Dedifferentiated amniotic fluid mesenchymal stem cell (primary cell): ENCODE data around the gene PIP5K1C.
"Not testable (repeated sequence)": the region's sequence is repeated elsewhere in the genome, so short reads cannot be mapped to it uniquely, and the experiment has no call there.

Experiments used
- DNase-seq: peaks from one replicate; pipeline ENCODE4 v3.0.0-alpha.2; 2016; ENCODE audit errors: extremely low spot score

The PIP5K1C gene

DNA sequence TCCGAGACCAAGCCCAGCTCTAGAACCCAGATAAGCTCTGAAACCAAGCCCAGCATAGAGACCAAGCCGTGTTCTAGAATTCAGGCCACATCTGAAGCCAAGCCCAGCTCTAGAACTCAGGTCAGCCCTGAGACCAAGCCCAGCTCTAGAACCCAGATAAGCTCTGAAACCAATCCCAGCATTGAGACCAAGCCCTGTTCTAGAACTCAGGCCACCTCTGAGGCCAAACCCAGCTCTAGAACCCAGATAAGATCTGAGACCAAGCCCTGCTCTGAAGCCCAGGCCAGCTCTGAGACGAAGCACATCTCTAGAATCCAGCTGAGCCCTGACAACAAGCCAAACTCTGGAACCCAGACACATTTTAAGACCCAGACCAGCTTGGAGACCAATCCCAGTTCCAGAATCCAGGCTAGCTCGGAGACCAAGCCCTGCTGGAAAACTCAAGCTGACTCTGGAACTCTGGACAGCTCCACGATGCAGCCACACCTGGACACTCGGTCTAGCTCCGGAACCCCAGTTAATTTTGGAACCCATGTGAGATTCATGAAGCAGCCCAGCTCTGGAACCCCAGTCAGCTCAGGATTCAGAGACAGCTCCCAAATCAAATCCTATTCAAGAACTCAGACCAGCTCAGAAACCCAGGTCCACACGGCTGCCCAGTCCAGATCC lies 109.1 kb downstream of the PIP5K1C start:
- DNase-seq, result no peak

DNA sequence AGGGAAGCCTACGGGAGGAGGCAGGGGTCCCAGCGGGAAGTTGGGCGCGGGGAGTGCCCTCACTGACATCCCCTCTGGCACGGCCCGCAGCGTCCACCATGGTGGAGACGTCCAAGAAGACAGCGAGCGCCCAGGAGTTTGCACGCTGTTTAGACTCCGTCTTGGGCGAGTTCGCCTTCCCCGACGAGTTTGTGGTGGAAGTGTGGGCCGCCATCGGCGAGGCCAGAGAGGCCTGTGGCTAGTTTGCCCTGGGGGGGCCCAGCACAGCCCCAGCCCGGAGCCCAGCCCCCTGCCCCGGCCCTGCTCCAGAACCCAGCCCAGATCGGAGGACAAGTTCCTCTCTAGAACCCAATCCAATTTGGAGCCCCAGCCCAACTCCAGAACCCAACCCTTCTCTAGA lies 110.3 kb downstream of the PIP5K1C start:
- DNase-seq, result no peak

DNA sequence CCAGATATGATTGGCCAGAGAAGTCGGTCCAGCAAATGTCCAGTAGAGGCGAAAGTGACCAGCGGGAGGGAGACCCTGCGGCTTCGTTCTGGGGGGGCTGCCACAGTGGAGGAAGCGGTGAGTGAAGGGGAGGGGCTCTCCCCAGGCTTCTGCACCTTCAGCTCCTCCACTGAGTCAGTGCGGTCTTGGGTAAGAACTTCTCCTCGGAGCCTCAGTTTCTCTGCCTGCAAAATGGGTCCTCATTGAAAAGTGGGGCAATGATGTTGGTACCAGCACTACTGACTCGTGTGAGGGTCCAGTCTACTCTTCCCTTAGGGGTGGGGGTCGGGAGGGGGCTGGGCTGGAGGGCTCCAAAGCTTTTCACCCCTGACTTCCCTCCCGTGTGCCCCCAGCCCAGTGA lies 110.8 kb downstream of the PIP5K1C start:
- DNase-seq, result no peak

DNA sequence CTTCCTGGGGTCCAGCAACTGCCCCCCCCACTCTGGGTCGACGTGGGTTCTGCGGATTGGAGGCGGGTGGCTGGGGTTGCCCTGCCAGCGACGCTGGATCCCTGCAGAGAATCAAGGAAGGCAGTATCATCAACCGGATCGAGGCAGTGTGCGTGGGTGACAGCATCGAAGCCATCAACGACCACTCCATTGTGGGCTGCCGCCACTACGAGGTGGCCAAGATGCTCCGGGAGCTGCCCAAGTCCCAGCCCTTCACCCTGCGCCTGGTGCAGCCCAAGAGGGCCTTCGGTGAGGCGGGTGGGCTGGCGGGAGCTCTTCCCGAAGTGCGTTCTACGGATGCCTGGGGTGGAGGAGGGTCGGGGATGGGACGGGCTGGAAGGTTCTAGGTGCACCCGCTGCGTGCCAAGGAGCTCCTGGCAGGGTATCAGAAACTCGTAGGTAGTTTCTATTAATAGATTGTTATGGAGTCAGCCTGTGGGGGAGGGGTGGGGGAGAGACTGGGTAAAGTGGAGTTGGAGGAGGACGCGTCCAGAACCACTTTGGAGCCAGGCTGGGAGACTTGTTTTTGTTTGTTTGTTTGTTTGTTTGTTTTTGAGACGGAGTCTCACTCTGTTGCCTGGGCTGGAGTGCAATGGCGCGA lies 113.4 kb downstream of the PIP5K1C start:
- no peak for DNase-seq

DNA sequence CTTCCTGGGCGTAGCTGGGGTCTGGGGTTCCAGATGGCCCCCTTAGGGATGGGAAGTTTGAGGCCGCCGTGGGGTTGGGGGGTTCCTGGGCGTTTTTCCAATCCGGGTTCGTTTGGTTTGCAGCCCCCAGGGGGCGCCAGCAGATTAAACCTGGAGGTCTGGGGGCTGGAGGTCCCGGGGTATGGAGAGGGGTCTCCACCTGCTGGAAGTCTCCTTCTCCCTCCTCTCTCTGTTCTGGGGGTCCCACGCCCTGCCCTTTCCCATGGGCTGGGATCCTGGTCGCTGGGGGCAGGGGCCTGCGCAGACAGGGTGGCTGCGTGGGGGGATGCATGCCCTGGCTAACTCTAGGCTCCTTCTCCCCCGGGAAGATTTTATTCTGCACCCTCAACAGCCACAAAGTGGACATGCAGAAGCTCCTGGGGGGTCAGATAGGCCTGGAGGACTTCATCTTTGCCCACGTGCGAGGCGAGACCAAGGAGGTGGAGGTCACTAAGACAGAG lies 114.1 kb downstream of the PIP5K1C start:
- DNase-seq, result no peak

DNA sequence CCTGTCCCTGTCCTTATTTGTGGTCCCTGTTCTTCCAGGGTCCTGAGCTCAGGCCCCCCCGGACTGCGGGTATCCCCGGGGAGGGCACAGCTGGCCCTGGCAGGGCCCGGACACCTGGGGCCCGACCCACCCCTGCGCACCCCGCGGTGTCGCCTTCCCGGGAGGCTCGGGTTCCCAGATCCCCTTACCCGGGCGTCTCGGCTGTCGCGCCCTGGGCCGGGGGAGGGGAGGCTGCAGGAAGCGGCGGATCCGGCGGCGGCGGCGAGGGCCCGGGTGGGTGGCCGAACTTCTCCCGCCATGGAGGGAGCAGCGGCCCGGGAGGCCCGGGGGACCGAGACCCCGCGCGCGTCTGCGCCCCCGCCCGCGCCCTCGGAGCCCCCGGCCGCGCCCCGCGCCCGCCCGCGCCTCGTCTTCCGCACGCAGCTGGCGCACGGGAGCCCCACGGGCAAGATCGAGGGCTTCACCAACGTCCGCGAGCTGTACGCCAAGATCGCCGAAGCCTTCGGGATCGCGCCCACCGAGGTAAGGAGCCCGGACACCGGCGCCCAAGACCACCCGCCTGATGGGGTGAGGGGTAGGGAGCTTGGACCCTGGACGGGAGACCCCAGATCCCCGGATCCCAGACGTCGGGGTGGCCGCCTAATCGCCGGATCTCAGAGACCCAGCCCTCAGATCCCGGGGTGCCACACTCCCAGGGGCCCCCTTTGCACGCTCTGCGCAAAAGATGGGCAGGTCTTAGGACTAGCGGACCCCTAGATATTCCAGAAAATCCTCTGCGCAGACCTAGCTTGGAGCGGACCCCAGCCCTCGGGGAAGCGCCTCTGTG lies 114.8 kb downstream of the PIP5K1C start, which contains the start of gene GIPC3:
GIPC3 (plus strand) TSS at position 178 of the 826 bp plus-strand sequence; CDS start at position 298, 120 bp downstream.
- no peak for DNase-seq

DNA sequence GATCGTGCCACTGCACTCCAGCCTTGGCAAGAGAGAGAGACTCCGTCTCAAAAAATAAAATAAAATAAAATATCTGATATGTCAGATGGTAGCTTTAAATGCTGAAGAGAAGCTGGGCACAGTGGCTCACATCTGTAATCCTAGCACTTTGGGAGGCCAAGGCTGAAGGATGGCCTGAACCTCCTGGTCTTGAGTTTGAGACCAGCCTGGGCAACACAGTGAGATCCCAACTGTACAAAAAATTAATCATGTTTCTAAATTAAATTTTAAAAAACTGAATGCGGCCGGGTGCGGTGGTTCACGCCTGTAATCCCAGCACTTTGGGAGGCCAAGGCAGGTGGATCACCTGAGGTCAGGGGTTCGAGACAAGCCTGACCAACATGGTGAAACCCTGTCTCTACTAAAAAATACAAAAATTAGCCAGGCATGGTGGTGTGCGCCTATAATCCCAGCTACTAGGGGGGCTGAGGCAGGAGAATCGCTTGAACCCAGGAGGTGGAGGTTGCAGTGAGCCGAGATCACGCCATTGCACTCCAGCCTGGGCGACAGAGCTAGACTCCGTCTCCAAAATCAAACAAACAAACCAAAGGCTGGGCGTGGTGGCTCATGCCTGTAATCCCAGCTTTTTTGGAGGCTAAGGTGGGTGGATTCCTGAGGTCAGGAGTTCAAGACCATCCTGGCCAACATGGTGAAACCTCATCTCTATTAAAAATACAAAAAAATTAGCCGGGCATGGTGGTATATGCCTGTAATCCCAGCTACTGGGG lies 116.0 kb downstream of the PIP5K1C start:
- not testable (repeated sequence) for DNase-seq

DNA sequence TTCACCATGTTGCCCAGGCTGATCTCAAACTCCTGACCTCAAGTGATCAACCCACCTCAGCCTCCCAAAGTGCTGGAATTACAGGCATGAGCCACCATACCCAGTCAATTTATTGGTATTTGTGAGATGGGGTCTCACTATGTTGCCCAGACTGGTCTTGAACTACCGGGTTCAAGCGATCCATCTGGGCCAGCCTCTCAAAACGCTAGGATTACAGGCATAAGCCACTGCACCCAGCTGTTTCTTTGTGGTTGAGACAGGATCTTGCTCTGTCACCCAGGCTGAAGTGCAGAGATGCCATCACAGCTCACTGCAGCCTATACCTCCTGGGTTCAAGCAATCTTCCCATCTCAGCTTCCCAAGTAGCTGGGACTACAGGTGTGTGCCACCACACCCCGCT lies 118.5 kb downstream of the PIP5K1C start:
- DNase-seq, result not testable (repeated sequence)
